GM10248 (cell line): Measurements from ENCODE around the gene LMF1.

ENCODE experiments used
- CTCF ChIA-PET: fragments of 300-600 bp; sonication (Branson Sonifier 250); formaldehyde crosslinking; extraction: SDS; loops from one replicate; lab custom pipeline; 2021; ENCODE audit warnings: antibody characterized with exemption; lab: Yijun Ruan, JAX
- POLR2A ChIA-PET: fragments of 350-650 bp; sonication (Branson Sonifier 250); formaldehyde crosslinking; extraction: SDS; loops from one replicate; lab custom pipeline; 2020; ENCODE audit warnings: antibody characterized with exemption; lab: Yijun Ruan, JAX
- DNase-seq: peaks from one replicate; pipeline ENCODE4 v3.0.0; 2012; ENCODE audit errors: extremely low spot score
- CTCF ChIP-seq: IDR thresholded peaks from 2 replicates; pipeline ENCODE4 v1.5.1; 2012; ENCODE audit warnings: mild to moderate bottlenecking, low read depth; ENCODE audit errors: extremely low read depth, missing control alignments, control extremely low read depth

LMF1 gene

GRCh38 chr16:896261-897199 lies 74.3 kb downstream of the LMF1 start:
- TF ChIP-seq CTCF, result no peak
- CTCF ChIA-PET, result no interaction called here
- POLR2A ChIA-PET, result no interaction called here
- no peak for DNase-seq

GRCh38 chr16:895371-895770 lies 75.4 kb downstream of the LMF1 start:
- POLR2A ChIA-PET, result no interaction called here
- TF ChIP-seq CTCF, result no peak
- DNase-seq, result no peak
- CTCF ChIA-PET, result no interaction called here

- no peak for DNase-seq
- ChIA-PET POLR2A (no interaction called here), CTCF (no interaction called here)
- TF ChIP-seq CTCF, result no peak
These were observed 75.9 kb downstream of the LMF1 start for GRCh38 chr16:894841-895240.

GRCh38 chr16:894136-894535 lies 76.6 kb downstream of the LMF1 start:
- TF ChIP-seq CTCF, result no peak
- POLR2A ChIA-PET, result no interaction called here
- CTCF ChIA-PET, result no interaction called here
- DNase-seq, result no peak

- DNase-seq, result no peak
- ChIA-PET POLR2A (no interaction called here), CTCF (no interaction called here)
- no peak for TF ChIP-seq CTCF
These were observed 77.4 kb downstream of the LMF1 start for GRCh38 chr16:893360-893759.

GRCh38 chr16:892536-893255 lies 78.1 kb downstream of the LMF1 start:
- no peak for TF ChIP-seq CTCF
- POLR2A ChIA-PET, result no interaction called here
- no peak for DNase-seq
- CTCF ChIA-PET, result interaction anchor here (0.9 to 1.3 kb wide), 2 partner anchors 9 to 32 kb away, joined by 3 read pairs; no protein-coding TSS in a partner anchor
